Fibroblast of the aortic adventitia (primary cell): ENCODE results near the gene ILDR2. TPM values are rescaled to one million over a fixed set of nuclear protein-coding genes. Genes with fewer than 3 reads are reported as not detected.
"Not testable (repeated sequence)": the region's sequence is repeated elsewhere in the genome, so short reads cannot be mapped to it uniquely, and the experiment has no call there.

ENCODE experiments used
- DNase-seq: peaks from one replicate; pipeline ENCODE4 v3.0.0-alpha.2; 2010; ENCODE audit warnings: low read depth
- H3K4me3 ChIP-seq: 2 replicates; pipeline ENCODE4 v1.5.1; 2011; ENCODE audit warnings: low read depth, mild to moderate bottlenecking, control low read depth, low read length, moderate library complexity
- total RNA-seq: library from RNA; depleted of rRNA; stranded (reverse); fragments of >200 nt; gene quantifications from 2 replicates; pipeline ENCODE4 v1.2.3, GENCODE V29; 2012; ENCODE audit warnings: low replicate concordance
- TF ChIP-seq, protein P1 (sequence below): IDR thresholded peaks from 2 replicates; pipeline ENCODE4 v1.5.1; 2011; ENCODE audit warnings: mild to moderate bottlenecking, low read length, control low read depth, inconsistent platforms; ENCODE audit not compliant: insufficient read depth

Gene ILDR2
- total RNA-seq, 1 donor, result 0.09 TPM

DNA sequence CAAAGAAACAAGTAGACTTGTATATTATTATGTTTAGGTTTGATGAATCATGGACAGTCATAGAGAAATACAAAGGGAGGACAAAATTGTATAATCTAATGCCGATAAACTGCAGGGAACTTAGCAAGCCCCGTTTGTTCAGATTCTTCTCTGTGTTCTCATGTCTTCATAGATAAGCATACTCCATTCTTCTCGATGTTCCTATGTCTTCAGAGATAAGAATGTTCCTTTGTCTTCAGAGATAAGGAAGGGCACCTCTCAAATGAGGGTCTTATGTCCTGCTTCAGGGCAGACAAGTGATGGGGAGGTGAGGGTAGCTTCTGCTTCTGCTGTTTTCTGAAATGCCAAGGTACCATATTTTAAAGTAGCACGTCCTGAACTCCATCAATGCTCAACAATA, 79.6 kb downstream of the ILDR2 start:
- DNase-seq, result no peak
- TF ChIP-seq, protein P1, sequence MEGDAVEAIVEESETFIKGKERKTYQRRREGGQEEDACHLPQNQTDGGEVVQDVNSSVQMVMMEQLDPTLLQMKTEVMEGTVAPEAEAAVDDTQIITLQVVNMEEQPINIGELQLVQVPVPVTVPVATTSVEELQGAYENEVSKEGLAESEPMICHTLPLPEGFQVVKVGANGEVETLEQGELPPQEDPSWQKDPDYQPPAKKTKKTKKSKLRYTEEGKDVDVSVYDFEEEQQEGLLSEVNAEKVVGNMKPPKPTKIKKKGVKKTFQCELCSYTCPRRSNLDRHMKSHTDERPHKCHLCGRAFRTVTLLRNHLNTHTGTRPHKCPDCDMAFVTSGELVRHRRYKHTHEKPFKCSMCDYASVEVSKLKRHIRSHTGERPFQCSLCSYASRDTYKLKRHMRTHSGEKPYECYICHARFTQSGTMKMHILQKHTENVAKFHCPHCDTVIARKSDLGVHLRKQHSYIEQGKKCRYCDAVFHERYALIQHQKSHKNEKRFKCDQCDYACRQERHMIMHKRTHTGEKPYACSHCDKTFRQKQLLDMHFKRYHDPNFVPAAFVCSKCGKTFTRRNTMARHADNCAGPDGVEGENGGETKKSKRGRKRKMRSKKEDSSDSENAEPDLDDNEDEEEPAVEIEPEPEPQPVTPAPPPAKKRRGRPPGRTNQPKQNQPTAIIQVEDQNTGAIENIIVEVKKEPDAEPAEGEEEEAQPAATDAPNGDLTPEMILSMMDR, result no peak
- H3K4me3 ChIP-seq, result no peak overlapping the region

GRCh38 chr1:166889776-166890175, 85.6 kb downstream of the ILDR2 start:
- TF ChIP-seq, protein P1, result no peak
- DNase-seq, result no peak
- no peak overlapping the region for H3K4me3 ChIP-seq

DNA sequence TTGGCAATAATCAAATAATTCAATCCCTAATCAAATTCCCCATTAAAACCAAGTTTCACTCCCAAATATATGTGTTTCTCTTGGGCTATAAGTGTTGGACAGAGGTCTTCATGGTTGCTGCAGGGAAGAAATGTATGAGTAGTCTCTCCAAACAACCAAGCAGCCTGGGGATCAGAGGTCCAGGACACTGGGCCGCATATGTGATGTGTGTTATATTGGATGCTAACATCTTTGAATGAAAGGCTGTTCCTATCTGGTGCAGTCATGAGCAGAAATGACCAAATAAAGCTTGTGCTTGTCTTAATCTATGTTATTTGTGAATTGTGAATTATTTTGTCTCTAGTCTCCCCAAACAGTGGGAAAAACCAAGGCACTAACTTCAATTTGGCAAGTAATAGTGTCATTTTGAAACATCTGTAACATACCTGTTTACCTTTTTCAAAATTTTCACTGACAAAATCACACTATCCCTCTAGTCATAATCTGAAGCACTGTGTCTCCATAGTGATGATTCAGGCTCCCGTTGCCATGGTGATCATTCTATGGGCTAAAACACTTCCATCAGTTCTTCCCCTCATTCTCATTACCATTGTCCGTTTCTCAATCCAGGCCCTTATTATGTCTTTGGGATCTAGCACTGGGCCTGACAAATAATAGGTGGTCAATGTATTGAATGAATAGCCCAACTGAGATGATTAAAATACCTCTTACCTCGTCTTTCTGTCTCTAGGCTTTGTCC, 86.8 kb downstream of the ILDR2 start:
- TF ChIP-seq, protein P1, result no peak
- DNase-seq, result no peak
- no peak overlapping the region for H3K4me3 ChIP-seq

DNA sequence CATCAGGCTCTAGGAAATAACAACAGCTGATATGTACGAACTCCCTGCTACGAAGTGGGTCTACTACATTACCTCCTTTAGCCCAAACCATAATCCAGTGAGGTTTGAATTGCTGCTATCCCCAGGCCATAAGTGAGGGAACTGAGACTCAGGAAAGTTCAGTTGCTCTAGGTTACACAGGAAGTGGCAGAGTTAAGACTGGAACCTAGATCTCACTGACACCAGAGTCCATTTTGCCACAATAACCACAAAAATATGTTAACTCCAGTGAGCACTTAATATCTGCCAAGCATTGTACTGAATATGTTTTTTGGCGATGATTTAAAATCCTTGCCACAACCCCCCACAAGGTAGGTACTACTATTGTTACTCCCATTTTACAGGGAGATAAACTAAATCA, 90.4 kb downstream of the ILDR2 start:
- DNase-seq, result no peak
- no peak overlapping the region for H3K4me3 ChIP-seq

DNA sequence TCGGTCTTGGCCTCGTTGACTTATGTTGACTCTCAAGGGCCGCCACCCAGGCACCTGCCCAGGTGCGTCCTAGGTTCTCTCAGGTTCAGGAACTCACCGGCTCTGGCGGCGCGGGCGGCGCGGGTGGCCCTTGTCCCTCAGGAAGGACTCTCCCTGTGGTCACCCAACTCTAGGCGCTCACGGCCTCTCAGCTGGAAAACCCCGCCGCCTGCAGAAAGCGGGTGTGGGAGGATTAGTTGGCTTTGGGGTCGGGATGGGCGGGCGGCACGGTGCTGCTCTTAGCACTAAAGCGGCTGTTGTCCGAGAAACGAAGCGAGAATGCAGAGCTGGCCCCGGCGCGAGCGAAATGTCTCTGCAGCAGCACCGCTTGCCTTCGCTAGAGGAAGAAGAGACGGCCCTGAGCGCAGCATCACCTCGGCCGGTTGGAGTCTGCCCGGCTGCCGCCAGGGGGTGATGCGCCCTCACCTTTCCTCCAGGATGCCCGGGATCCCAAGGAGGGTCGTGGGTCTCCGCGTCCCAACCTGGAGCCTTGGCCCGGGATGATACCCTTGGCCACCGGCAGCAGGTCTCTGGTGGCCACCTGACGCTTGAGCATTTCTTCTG, 91.2 kb downstream of the ILDR2 start:
- TF ChIP-seq, protein P1, result peak; percentile 79
- H3K4me3 ChIP-seq, result no peak overlapping the region
- DNase-seq, result peak; percentile 40

More for the DNA sequence above, 90.4 kb downstream of the ILDR2 start:
- TF ChIP-seq, protein P1, result no peak

- H3K4me3 ChIP-seq, result no peak overlapping the region
- TF ChIP-seq, protein P1, result no peak
- no peak for DNase-seq
These were observed 92.4 kb downstream of the ILDR2 start for GRCh38 chr1:166882893-166883292.

DNA sequence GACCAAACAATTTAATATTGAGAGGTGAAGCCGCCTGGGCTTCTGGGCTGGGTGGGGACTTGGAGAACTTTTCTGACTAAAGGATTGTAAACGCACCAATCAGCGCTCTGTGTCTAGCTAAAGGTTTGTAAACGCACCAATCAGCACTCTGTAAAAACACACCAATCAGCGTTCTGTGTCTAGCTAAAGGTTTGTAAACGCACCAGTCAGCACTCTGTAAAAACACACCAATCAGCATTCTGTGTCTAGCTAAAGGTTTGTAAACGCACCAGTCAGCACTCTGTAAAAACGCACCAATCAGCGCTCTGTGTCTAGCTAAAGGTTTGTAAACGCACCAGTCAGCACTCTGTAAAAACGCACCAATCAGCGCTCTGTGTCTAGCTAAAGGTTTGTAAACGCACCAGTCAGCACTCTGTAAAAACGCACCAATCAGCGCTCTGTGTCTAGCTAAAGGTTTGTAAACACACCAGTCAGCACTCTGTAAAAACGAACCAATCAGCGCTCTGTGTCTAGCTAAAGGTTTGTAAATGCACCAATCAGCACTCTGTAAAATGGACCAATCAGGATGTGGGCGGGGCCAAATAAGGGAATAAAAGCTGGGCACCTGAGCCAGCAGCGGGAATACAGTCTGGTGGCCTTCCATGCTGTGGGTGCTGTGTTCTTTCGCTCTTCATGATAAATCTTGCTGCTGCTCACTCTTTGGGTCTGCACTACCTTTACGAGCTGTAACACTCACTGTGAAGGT, 97.0 kb downstream of the ILDR2 start:
- not testable (repeated sequence) for H3K4me3 ChIP-seq, DNase-seq
